ENCODE measurements around the gene TRAF2.

GRCh38 chr9:136941231-136942111 is 55.2 kb downstream of the TRAF2 start:
- no peak for TF ChIP-seq CTCF (IDR thresholded peaks at IDR 0.05; ENCODE audit: low read length)
- TF ChIP-seq EZH2 (IDR thresholded peaks at IDR 0.05; ENCODE audit: borderline replicate concordance, low read length): no peak
